Nephron progenitor cell (in vitro differentiated cells): ENCODE data around the gene LLGL2.

Source experiments
- DNase-seq: peaks from one replicate; pipeline ENCODE4 v3.0.0; 2021
- H3K27ac Mint-ChIP-seq: 2 replicates; pipeline ENCODE4 v1.8.0; 2021; ENCODE audit warnings: mild to moderate bottlenecking, moderate library complexity, mixed read lengths
- H3K27me3 Mint-ChIP-seq: 2 replicates; pipeline ENCODE4 v1.8.0; 2021; ENCODE audit warnings: mild to moderate bottlenecking, low read depth, mixed read lengths; ENCODE audit not compliant: poor library complexity
- H3K36me3 Mint-ChIP-seq: 2 replicates; pipeline ENCODE4 v1.8.0; 2021; ENCODE audit warnings: low read depth, mixed read lengths
- H3K4me1 Mint-ChIP-seq: 2 replicates; pipeline ENCODE4 v1.8.0; 2021; ENCODE audit warnings: mixed read lengths
- H3K4me3 Mint-ChIP-seq: 2 replicates; pipeline ENCODE4 v1.8.0; 2021; ENCODE audit warnings: mild to moderate bottlenecking, moderate library complexity, mixed read lengths
- H3K9me3 Mint-ChIP-seq: 2 replicates; pipeline ENCODE4 v1.8.0; 2021; ENCODE audit warnings: mild to moderate bottlenecking, moderate library complexity, mixed read lengths
- TF ChIP-seq, protein P1 (sequence below): fragments of 200-600 bp; sonication (generic); IDR thresholded peaks from 2 replicates; pipeline ENCODE4 v1.5.0; 2021; ENCODE audit warnings: antibody characterized with exemption

LLGL2 gene

DNA sequence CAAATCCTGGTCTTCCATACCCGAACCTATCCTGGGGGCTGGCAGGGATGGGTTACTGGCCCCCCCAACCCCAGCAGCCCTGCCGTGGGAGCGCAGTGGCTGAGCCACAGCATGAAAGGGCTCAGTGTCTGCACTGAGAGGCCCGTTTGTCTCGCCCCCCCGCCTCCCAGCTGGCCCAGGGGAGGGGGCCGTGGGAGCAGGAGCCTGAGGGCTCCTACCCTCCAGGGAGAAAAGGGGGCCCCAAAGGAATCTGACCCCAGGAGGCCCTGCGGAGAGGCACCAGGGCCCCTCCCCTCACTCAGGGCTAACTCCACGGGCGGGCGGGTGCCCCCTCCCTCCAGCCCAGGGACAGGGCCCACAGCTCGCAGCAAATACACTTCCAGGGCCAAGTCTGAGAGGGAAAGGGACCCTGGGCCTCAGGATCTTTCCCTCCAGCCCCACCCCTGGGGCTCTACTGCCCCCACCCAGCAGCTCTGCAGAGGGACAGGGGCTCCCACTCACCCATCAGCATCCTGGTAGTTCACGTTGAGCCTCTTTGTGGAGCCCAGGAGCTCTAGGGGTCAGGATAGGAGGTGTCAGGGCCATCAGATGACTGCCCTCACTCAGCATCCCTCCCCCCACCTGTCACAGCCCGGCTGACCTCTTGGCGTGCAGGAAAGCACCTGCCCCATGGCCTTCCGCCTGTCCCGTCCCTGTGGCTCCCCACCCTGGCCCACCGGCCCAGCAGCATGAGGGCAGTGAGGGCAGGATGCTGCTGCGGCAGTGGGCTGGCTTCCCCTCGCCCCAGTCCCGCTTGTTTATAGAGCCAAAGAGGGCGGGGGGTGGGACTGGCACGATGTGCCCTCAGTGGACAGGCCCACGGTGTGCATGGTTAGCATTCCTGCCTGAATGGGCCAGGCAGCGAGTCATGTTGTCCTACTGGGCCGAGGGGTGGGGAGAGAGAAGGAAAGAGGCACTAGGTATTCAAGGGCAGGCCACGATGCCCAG, 17.5 kb upstream of the LLGL2 start:
- DNase-seq = no peak
- H3K4me3 Mint-ChIP-seq = no peak overlapping the region
- H3K27me3 Mint-ChIP-seq = no peaks in the 10 kb centered on the region
- TF ChIP-seq, protein P1, sequence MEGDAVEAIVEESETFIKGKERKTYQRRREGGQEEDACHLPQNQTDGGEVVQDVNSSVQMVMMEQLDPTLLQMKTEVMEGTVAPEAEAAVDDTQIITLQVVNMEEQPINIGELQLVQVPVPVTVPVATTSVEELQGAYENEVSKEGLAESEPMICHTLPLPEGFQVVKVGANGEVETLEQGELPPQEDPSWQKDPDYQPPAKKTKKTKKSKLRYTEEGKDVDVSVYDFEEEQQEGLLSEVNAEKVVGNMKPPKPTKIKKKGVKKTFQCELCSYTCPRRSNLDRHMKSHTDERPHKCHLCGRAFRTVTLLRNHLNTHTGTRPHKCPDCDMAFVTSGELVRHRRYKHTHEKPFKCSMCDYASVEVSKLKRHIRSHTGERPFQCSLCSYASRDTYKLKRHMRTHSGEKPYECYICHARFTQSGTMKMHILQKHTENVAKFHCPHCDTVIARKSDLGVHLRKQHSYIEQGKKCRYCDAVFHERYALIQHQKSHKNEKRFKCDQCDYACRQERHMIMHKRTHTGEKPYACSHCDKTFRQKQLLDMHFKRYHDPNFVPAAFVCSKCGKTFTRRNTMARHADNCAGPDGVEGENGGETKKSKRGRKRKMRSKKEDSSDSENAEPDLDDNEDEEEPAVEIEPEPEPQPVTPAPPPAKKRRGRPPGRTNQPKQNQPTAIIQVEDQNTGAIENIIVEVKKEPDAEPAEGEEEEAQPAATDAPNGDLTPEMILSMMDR = no peak
- H3K9me3 Mint-ChIP-seq = no peaks in the 10 kb centered on the region
- H3K4me1 Mint-ChIP-seq = peaks cover 38% of the 10 kb centered on the region
- H3K27ac Mint-ChIP-seq = no peak overlapping the region
- peaks cover 5% of the 10 kb centered on the region for H3K36me3 Mint-ChIP-seq

DNA sequence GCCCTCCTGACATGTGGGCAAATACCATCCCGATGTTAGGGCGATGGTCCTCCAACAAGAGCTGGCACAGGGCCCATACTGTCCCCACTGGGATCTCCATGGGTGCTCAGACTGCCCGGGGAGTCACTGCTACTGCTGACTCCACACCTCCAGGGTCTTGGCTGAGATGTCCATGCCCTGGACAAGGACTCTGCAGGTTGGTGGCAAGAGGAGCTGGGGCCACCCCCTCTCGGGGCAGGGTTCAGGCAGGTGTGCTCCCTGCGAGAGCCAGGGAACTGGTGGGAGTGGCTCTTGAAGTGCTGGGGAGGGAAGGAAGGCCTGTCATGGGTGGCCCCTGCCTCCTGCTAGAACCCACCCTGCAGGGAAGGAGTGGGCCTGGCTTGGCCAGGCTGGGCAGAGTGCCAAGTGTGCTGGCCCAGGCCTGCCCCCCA, 16.6 kb upstream of the LLGL2 start:
- TF ChIP-seq, protein P1 = no peak
- Mint-ChIP-seq H3K4me3 (no peak overlapping the region), H3K27me3 (no peaks in the 10 kb centered on the region), H3K4me1 (peaks cover 45% of the 10 kb centered on the region), H3K36me3 (peaks cover 10% of the 10 kb centered on the region), H3K27ac (no peak overlapping the region), H3K9me3 (no peaks in the 10 kb centered on the region)
- DNase-seq = no peak

DNA sequence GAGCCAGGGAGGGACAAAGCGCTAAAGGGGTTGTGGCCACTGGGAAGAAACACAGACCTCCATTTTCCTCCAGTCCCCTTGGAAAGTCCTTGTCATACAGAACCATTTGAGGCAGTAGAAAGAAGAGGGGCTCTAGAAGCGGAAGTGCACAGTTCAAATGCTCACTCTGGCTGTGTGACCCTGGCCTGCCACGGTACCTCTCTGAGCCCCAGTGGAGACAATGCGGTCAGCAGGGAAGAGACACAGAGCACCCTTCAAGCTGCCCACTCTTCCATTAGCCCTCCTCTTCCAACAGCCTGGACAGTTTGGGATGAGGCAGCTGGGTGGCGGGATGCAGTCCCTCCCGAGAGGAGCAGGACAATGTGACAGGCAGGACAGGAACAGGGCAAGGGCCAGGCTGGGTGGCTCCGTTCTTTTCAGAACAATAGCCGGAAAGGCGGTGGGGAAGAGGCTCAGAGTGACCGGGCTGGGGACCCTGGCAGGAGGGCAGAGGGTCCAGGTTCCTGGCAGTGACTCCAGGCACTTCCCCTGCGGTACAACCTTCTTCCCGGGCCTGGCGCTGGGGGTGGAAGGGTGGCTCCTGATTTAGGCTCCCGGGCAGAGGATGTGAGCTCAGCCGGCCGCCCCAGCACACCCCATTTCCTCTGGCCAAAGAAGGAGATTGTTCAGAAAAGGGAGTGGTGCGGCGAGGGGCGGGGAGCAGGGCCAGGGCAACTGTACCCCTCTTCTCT, 15.8 kb upstream of the LLGL2 start:
- Mint-ChIP-seq H3K4me3 (no peak overlapping the region), H3K9me3 (no peaks in the 10 kb centered on the region)

DNA sequence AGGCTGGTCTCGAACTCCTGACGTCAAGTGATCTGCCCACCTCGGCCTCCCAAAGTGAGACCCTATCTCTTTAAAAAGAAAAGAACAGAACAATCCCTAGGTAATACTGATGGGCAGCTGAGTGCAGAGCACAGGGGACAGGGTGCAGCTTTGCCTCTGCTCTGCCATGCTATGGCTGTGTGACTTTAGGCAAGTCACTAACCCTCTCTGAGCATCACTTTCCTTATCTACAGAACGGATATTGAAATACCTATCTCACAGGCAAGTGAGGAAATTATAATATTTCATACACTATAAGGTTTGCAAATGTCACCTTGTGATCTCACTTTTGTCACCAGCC, 14.3 kb upstream of the LLGL2 start:
- Mint-ChIP-seq H3K9me3 (no peaks in the 10 kb centered on the region), H3K4me3 (no peak overlapping the region), H3K36me3 (peaks cover 5% of the 10 kb centered on the region), H3K27ac (no peak overlapping the region), H3K4me1 (peaks cover 44% of the 10 kb centered on the region), H3K27me3 (no peaks in the 10 kb centered on the region)
- TF ChIP-seq, protein P1 = no peak
- DNase-seq = no peak

More for the DNA sequence above, 15.8 kb upstream of the LLGL2 start:
- no peaks in the 10 kb centered on the region for H3K27me3 Mint-ChIP-seq
- TF ChIP-seq, protein P1 = no peak
- DNase-seq = no peak
- H3K27ac Mint-ChIP-seq = peak overlapping the region; percentile 51
- H3K4me1 Mint-ChIP-seq = peaks cover 49% of the 10 kb centered on the region
- peaks cover 10% of the 10 kb centered on the region for H3K36me3 Mint-ChIP-seq

DNA sequence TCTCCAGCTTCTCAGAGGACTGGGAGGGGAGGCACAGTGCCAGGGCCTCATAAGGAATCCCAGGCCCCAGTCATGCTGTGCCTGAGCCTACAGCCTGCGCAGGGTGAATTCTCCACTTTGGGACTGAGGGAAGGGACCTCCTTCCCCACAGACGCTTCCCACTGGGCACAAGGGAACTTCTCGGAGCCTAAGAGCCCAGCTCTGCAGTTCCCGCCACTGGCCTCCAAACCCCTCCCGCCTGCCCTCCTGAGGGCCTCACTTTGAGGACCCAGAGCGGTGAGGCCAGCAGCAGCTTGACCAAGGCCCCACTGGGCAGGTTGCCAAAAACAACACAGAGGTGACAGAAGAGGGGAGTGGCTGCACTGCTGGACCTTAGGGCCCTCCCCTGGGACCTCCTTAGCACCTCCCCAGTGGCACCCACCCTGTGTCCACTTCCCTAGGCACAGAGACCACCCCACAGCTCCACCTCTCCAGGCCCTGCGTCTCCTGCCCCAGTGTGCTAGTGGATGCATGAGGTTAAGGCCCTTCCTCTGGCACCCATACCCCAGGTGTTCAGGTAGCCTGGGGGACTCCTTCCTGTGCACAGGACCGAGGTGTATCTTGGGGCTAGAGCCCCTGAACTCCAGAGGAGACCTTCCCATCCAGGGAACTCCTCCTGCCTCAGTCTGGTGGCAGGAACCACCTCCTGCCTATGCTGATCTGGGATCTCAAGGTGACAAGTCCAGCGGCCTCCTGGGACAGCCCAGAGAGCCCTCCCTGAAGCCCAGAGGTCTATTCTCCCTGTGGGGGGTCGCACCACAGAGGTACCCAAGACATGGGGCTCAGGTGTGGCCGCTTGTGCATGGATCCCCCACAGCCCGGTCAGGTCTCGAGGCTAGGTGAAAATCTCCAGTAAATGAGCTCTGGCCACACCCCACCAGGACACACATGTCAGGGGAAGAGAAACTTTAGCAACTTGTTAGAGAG, 13.6 kb upstream of the LLGL2 start:
- DNase-seq = no peak
- peaks cover 45% of the 10 kb centered on the region for H3K4me1 Mint-ChIP-seq
- H3K36me3 Mint-ChIP-seq = peaks cover 5% of the 10 kb centered on the region
- peak overlapping the region; percentile 7 for H3K4me3 Mint-ChIP-seq
- TF ChIP-seq, protein P1 = no peak
- no peaks in the 10 kb centered on the region for H3K9me3 Mint-ChIP-seq
- peak overlapping the region; percentile 22 for H3K27ac Mint-ChIP-seq
- no peaks in the 10 kb centered on the region for H3K27me3 Mint-ChIP-seq
